ENCODE measurements around the gene FANCC.

DNA sequence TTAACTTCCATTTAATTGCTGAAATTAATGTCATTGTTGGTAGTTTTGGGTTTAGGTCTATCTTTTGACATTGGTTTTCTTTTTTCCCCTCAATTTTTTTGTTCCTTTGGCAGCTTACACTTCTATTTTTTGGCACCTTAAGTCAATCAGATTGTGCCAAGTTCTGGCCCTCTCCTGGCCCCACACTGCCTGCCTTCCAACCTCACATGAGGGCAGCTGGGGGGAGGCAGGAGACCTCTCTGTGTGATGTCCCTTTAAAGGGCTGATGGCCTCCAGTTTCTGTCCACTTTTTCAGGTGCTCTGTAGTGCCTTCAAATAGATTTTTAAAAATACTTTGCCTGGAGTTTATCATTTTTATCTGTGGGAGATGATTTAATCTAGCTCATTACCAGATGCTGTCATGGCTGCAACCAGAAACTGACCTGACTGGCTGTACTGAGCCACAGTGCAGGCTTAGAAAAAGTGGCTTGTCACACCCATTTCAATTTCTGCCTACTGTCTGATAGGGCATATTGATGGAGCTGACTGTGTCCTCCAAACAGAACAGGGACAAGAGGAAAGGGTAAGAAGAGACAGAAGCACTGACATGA, 196.6 kb downstream of the FANCC start:
- no peak for TF ChIP-seq CTCF (IDR thresholded peaks at IDR 0.05)
- no peak for TF ChIP-seq POLR2A (IDR thresholded peaks at IDR 0.05)
